ENCODE measurements around the gene CNTNAP2. TPM values are rescaled to one million over a fixed set of nuclear protein-coding genes. Genes with fewer than 3 reads are reported as not detected.

The CNTNAP2 gene
- total and polyA plus RNA-seq, 9 of the 15 experiments (the other 6 are each of a cell fraction or from before 2014, with no cell fraction given) = 0.04 to 0.62 (median 0.09) TPM; not detected in 4

GRCh38 chr7:147678943-147679342 is 1562.3 kb downstream of the CNTNAP2 start:
- no peak overlapping the region for H2AFZ ChIP-seq (ENCODE audit: low read depth, low read length)
- no peak for DNase-seq (ENCODE audit: extremely low read depth in 1 of 4, low spot score in 3 of 4)
- H3K4me3 ChIP-seq = no peak overlapping the region
- H4K20me1 ChIP-seq (replicated peaks; ENCODE audit: control insufficient read depth, insufficient read depth, low read length) = no peaks in the 10 kb centered on the region
- ATAC-seq = no peak
- H3K79me2 ChIP-seq (ENCODE audit: control insufficient read depth, insufficient read depth, low read length) = no peaks in the 10 kb centered on the region
- no peaks in the 10 kb centered on the region for H3K4me1 ChIP-seq (replicated peaks in 1 of 2; ENCODE audit: control insufficient read depth in 2 of 2, insufficient read depth in 2 of 2, low read length in 2 of 2)
- no peaks in the 10 kb centered on the region for H3K9me3 ChIP-seq (replicated peaks; ENCODE audit: control insufficient read depth, insufficient read depth, low read depth, low read length)
- H3K27me3 ChIP-seq (ENCODE audit: control insufficient read depth in 2 of 2, insufficient read depth in 2 of 2, low read length in 2 of 2) = no peaks in the 10 kb centered on the region
- FAIRE-seq = no peak
- CTCF ChIA-PET (ENCODE audit: low intra/inter-chr PET ratio) = no interaction called here
- BruUV-seq (replicated peaks) = no TSS peak
- POLR2A ChIA-PET = no interaction called here
- 0% methylated on average over 1 of the region's 1 CpG for WGBS (ENCODE audit: insufficient coverage, low coverage, missing lambda C conversion rate)
- TF ChIP-seq ZNF436 (CRISPR knock-in tag; IDR thresholded peaks at IDR 0.05) (no peak), RBBP5 (IDR thresholded peaks at IDR 0.05; ENCODE audit: borderline replicate concordance, insufficient read depth, low read length, poor library complexity, severe bottlenecking) (no peak)
- in situ Hi-C loops (cut with MboI) = no loop called here
- no peak overlapping the region for H3K4me2 ChIP-seq (ENCODE audit: insufficient read depth, low read length)
- intact Hi-C loops (cut with micrococcal nuclease) = no loop called here
- no peaks in the 10 kb centered on the region for H3K9me1 ChIP-seq (ENCODE audit: control insufficient read depth, insufficient read depth, low read length)
- H3K27ac ChIP-seq (ENCODE audit: extremely low read depth, low read depth, low read length) = no peak overlapping the region
- H3K9ac ChIP-seq (ENCODE audit: insufficient read depth in 1 of 2, low read depth in 2 of 2, low read length in 2 of 2) = no peak overlapping the region
- no peaks in the 10 kb centered on the region for H3K36me3 ChIP-seq (ENCODE audit: control insufficient read depth, insufficient read depth, low read length)

- ATAC-seq (no peak), DNase-seq (ENCODE audit: extremely low read depth in 1 of 4, low spot score in 3 of 4) (no peak), FAIRE-seq (no peak)
- Histone ChIP-seq H3K36me3 (ENCODE audit: control insufficient read depth, insufficient read depth, low read length) (no peaks in the 10 kb centered on the region), H3K79me2 (ENCODE audit: control insufficient read depth, insufficient read depth, low read length) (no peaks in the 10 kb centered on the region), H3K9me1 (ENCODE audit: control insufficient read depth, insufficient read depth, low read length) (no peaks in the 10 kb centered on the region), H3K4me1 (replicated peaks in 1 of 2; ENCODE audit: control insufficient read depth in 2 of 2, insufficient read depth in 2 of 2, low read length in 2 of 2) (no peaks in the 10 kb centered on the region), H3K27me3 (ENCODE audit: control insufficient read depth in 2 of 2, insufficient read depth in 2 of 2, low read length in 2 of 2) (no peaks in the 10 kb centered on the region), H4K20me1 (replicated peaks; ENCODE audit: control insufficient read depth, insufficient read depth, low read length) (no peaks in the 10 kb centered on the region), H3K4me2 (ENCODE audit: insufficient read depth, low read length) (no peak overlapping the region), H3K9ac (ENCODE audit: insufficient read depth in 1 of 2, low read depth in 2 of 2, low read length in 2 of 2) (no peak overlapping the region), H3K4me3 (no peak overlapping the region), H3K27ac (ENCODE audit: extremely low read depth, low read depth, low read length) (no peak overlapping the region), H3K9me3 (replicated peaks; ENCODE audit: control insufficient read depth, insufficient read depth, low read depth, low read length) (no peaks in the 10 kb centered on the region), H2AFZ (ENCODE audit: low read depth, low read length) (no peak overlapping the region)
- no TSS peak for BruUV-seq (replicated peaks)
- CTCF ChIA-PET (ENCODE audit: low intra/inter-chr PET ratio) = no interaction called here
- in situ Hi-C loops (cut with MboI) = no loop called here
- intact Hi-C loops (cut with micrococcal nuclease) = no loop called here
- POLR2A ChIA-PET = no interaction called here
- WGBS (ENCODE audit: insufficient coverage, low coverage, missing lambda C conversion rate) = 0% methylated on average over 1 of the region's 1 CpG
- TF ChIP-seq ETV1 (tag; conservative IDR thresholded peaks at IDR 0.05; ENCODE audit: low read depth) (no peak), SRF (CRISPR knock-in tag; IDR thresholded peaks at IDR 0.05) (no peak), ZNF41 (CRISPR knock-in tag; conservative IDR thresholded peaks at IDR 0.05) (no peak), ZNF274 (IDR thresholded peaks at IDR 0.05; ENCODE audit: borderline replicate concordance, low read depth, low read length) (no peak), ZKSCAN8 (CRISPR knock-in tag; IDR thresholded peaks at IDR 0.05) (no peak), ATF4 (CRISPR knock-in tag; IDR thresholded peaks at IDR 0.05) (no peak), SMARCA4 (IDR thresholded peaks at IDR 0.05) (no peak)
Observed at GRCh38 chr7:147681530-147681929, 1564.9 kb downstream of the CNTNAP2 start.
